SU-DHL-6 (cell line): ENCODE data around the gene RBFOX1.

Source experiments
- EZH2phosphoT487 ChIP-seq: fragments of 200-600 bp; sonication (generic), shearing (Covaris generic); conservative IDR thresholded peaks from 2 replicates; pipeline ENCODE4 v1.6.1; 2018; ENCODE audit warnings: mild to moderate bottlenecking, antibody characterized with exemption, low read length, moderate library complexity, mixed read lengths
- TF ChIP-seq, protein P1 (sequence below): fragments of 200-600 bp; sonication (generic); IDR thresholded peaks from one replicate; pipeline ENCODE4 v1.5.1; 2017; ENCODE audit warnings: antibody characterized with exemption, mild to moderate bottlenecking, low read length, moderate library complexity; ENCODE audit not compliant: insufficient read depth, poor library complexity, severe bottlenecking

DNA sequence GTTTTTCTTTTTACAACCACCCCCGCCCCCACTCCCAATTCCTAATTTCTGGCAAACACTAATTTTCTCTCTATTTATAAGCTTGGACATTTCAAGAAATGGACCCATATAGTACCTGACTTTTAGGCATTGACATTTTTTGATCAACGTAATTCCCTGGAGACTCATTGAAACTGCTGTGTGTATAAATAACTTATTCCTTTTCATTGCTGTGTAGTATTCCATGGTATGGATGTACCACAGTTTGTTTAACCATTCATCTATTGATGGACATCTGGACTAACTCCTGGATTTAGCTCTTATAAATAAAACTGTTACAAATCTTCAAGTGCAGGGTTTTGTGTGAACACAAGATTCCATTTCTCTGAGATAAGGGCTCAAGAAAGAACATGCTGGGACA lies 47.1 kb upstream of the RBFOX1 start:
- TF ChIP-seq, protein P1, sequence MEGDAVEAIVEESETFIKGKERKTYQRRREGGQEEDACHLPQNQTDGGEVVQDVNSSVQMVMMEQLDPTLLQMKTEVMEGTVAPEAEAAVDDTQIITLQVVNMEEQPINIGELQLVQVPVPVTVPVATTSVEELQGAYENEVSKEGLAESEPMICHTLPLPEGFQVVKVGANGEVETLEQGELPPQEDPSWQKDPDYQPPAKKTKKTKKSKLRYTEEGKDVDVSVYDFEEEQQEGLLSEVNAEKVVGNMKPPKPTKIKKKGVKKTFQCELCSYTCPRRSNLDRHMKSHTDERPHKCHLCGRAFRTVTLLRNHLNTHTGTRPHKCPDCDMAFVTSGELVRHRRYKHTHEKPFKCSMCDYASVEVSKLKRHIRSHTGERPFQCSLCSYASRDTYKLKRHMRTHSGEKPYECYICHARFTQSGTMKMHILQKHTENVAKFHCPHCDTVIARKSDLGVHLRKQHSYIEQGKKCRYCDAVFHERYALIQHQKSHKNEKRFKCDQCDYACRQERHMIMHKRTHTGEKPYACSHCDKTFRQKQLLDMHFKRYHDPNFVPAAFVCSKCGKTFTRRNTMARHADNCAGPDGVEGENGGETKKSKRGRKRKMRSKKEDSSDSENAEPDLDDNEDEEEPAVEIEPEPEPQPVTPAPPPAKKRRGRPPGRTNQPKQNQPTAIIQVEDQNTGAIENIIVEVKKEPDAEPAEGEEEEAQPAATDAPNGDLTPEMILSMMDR = no peak
- TF ChIP-seq EZH2phosphoT487 = no peak
